SU-DHL-6 (cell line): ENCODE results near the gene SAP130.

Source experiments
- CTCF ChIP-seq: fragments of 200-600 bp; sonication (generic); IDR thresholded peaks from one replicate; pipeline ENCODE4 v1.5.1; 2017; ENCODE audit warnings: antibody characterized with exemption, mild to moderate bottlenecking, low read length, moderate library complexity; ENCODE audit not compliant: insufficient read depth, poor library complexity, severe bottlenecking
- EZH2phosphoT487 ChIP-seq: fragments of 200-600 bp; sonication (generic), shearing (Covaris generic); conservative IDR thresholded peaks from 2 replicates; pipeline ENCODE4 v1.6.1; 2018; ENCODE audit warnings: mild to moderate bottlenecking, antibody characterized with exemption, low read length, moderate library complexity, mixed read lengths

- TF ChIP-seq CTCF (no peak), EZH2phosphoT487 (no peak)
These were observed 66.1 kb downstream of the SAP130 start for GRCh38 chr2:127961729-127962128.
